SK-N-SH (cell line): ENCODE data around the gene ACVRL1.

ENCODE experiments used
- EP300 ChIP-seq, 2 experiments: IDR thresholded peaks; 2 replicates each; pipeline versions ENCODE4 v1.4.0 to v1.6.1; 2012; ENCODE audit warnings: borderline replicate concordance in 1 of 2, low read depth in 1 of 2, low read length in 1 of 2
- TAF1 ChIP-seq: IDR thresholded peaks from 2 replicates; pipeline ENCODE4 v1.6.1; 2012; ENCODE audit warnings: low read depth, mild to moderate bottlenecking, low read length, moderate library complexity, borderline replicate concordance
- TEAD4 ChIP-seq: IDR thresholded peaks from 2 replicates; pipeline ENCODE4 v1.4.0; 2012; ENCODE audit warnings: mild to moderate bottlenecking, borderline replicate concordance; ENCODE audit not compliant: insufficient read depth
- YY1 ChIP-seq: IDR thresholded peaks from 2 replicates; pipeline ENCODE4 v1.4.0; 2012; ENCODE audit warnings: low read depth, mild to moderate bottlenecking
- TF ChIP-seq, protein P1 (sequence below): IDR thresholded peaks from 2 replicates; pipeline ENCODE4 v1.4.0; 2012; ENCODE audit warnings: low read depth, borderline replicate concordance
- TF ChIP-seq, protein P2 (sequence below): fragments of 200-600 bp; sonication (generic); IDR thresholded peaks from 2 replicates; pipeline ENCODE4 v1.6.1; 2017; ENCODE audit warnings: antibody characterized with exemption, mild to moderate bottlenecking, moderate library complexity
- TF ChIP-seq, protein P3 (sequence below): IDR thresholded peaks from 2 replicates; pipeline ENCODE4 v1.4.0; 2012; ENCODE audit warnings: low read depth

DNA sequence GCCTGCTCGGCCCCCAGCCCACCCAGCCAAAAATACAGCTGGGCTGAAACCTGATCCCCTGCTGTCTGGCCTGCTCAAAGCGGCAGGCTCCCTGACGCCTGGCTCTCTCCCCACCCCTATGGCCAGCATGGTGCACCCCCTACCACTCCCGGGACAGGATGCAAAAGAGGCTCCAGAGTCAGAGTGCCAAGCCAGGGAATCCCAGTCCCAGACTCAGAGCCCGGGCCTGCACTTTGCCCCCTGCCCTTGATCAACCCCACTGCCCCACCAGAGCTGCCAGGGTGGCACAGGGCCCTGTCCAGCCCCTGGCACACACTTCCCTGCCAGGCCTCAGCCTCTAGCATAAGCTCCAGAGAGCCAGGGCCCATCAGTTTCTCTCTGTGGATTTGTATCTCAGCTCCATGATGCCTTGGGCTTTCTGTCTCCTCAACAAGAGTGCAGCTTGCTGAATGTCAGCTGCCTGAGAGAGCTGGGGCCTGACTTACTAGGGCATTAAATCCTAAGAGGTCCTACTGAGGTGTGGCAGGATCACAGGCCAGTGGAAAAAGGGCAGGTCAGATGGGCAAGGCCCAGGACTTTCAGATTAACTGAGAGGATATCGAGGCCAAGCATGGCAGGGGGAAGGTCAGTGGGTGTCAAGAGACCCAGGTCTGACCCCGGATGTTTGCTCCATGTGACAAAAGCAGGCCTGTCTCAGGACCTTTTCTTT, 13.9 kb downstream of the ACVRL1 start:
- TF ChIP-seq, protein P1, sequence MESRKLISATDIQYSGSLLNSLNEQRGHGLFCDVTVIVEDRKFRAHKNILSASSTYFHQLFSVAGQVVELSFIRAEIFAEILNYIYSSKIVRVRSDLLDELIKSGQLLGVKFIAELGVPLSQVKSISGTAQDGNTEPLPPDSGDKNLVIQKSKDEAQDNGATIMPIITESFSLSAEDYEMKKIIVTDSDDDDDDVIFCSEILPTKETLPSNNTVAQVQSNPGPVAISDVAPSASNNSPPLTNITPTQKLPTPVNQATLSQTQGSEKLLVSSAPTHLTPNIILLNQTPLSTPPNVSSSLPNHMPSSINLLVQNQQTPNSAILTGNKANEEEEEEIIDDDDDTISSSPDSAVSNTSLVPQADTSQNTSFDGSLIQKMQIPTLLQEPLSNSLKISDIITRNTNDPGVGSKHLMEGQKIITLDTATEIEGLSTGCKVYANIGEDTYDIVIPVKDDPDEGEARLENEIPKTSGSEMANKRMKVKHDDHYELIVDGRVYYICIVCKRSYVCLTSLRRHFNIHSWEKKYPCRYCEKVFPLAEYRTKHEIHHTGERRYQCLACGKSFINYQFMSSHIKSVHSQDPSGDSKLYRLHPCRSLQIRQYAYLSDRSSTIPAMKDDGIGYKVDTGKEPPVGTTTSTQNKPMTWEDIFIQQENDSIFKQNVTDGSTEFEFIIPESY, result no peak
- no peak for TF ChIP-seq TEAD4
- TF ChIP-seq, protein P2, sequence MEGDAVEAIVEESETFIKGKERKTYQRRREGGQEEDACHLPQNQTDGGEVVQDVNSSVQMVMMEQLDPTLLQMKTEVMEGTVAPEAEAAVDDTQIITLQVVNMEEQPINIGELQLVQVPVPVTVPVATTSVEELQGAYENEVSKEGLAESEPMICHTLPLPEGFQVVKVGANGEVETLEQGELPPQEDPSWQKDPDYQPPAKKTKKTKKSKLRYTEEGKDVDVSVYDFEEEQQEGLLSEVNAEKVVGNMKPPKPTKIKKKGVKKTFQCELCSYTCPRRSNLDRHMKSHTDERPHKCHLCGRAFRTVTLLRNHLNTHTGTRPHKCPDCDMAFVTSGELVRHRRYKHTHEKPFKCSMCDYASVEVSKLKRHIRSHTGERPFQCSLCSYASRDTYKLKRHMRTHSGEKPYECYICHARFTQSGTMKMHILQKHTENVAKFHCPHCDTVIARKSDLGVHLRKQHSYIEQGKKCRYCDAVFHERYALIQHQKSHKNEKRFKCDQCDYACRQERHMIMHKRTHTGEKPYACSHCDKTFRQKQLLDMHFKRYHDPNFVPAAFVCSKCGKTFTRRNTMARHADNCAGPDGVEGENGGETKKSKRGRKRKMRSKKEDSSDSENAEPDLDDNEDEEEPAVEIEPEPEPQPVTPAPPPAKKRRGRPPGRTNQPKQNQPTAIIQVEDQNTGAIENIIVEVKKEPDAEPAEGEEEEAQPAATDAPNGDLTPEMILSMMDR, result no peak
- no peak for TF ChIP-seq YY1
- TF ChIP-seq, protein P3, sequence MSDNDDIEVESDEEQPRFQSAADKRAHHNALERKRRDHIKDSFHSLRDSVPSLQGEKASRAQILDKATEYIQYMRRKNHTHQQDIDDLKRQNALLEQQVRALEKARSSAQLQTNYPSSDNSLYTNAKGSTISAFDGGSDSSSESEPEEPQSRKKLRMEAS, result no peak
- TF ChIP-seq TAF1, result no peak
- no peak for TF ChIP-seq EP300 (IDR thresholded peaks at IDR 0.05; ENCODE audit: borderline replicate concordance in 1 of 2, low read depth in 1 of 2, low read length in 1 of 2)
